Upper lobe of right lung (tissue), 1 donor: Measurements from ENCODE around the gene SLC52A3. TPM values are rescaled to one million over a fixed set of nuclear protein-coding genes. Genes with fewer than 3 reads are reported as not detected.

Experiments
- ATAC-seq: fragments of 200-7000 bp; cut with Tn5 transposase; one replicate; pipeline ENCODE4 v1.9.1; 2020; ENCODE audit warnings: mild to moderate bottlenecking, moderate library complexity
- DNase-seq: peaks from one replicate; pipeline ENCODE4 v3.0.0-alpha.2; 2020
- H3K27ac ChIP-seq: fragments of 200-600 bp; one replicate; pipeline ENCODE4 v1.8.0; 2022
- H3K27me3 ChIP-seq: fragments of 200-600 bp; one replicate; pipeline ENCODE4 v1.8.0; 2022; ENCODE audit warnings: mild to moderate bottlenecking
- H3K36me3 ChIP-seq: fragments of 200-600 bp; one replicate; pipeline ENCODE4 v1.8.0; 2022
- H3K4me1 ChIP-seq: fragments of 200-600 bp; one replicate; pipeline ENCODE4 v1.8.0; 2022
- H3K4me3 ChIP-seq: fragments of 200-600 bp; one replicate; pipeline ENCODE4 v1.8.0; 2022; ENCODE audit warnings: mild to moderate bottlenecking
- H3K9me3 ChIP-seq: fragments of 200-600 bp; one replicate; pipeline ENCODE4 v1.8.0; 2022
- intact Hi-C: fragments of 100-400 bp; cut with DNase I; formaldehyde crosslinking; loops from one replicate; pipeline ENCODE4 v1.11.0; 2022
- total RNA-seq: library from RNA; stranded (reverse); fragmentation: NEBNext Ultra II Directional; extraction: Animal tissue kit (Norgen Biotek cat#: 25700); gene quantifications from one replicate; pipeline ENCODE4 v1.2.1, GENCODE V29; 2021
- TF ChIP-seq, protein P1 (sequence below): fragments of 200-600 bp; IDR thresholded peaks from one replicate; pipeline ENCODE4 v1.8.0; 2022; ENCODE audit warnings: antibody characterized with exemption
- donor health status: DM: no; HTN: yes; CAD: no; lungs with severe emphysema.

SLC52A3 gene
- total RNA-seq, 1 donor from 2014 or later, result 3.6 TPM

DNA sequence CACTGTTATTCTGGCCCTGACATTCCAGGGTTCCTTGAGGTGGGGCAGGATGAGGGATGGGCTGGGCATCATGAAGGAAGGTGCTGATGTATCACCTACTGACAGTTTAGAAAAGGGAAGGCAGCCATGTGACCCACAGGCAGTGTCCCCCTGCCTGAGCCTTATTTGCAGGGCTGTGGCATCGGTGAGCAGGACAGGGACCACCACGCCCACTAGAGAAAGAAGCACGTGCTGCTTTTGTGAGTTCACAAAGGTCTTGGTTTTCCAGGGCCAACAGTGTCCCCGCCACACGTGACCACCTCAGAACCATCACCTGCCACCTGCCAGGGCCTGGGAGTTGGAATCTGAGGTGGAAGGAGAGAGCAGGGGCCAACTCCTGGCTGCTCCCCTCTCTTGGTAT, 49.2 kb downstream of the SLC52A3 start:
- intact Hi-C loops, result no loop called here
- H3K36me3 ChIP-seq, result no peaks in the 10 kb centered on the region
- ATAC-seq (no peak), DNase-seq (no peak)
- no peaks in the 10 kb centered on the region for H3K4me1 ChIP-seq
- TF ChIP-seq, protein P1, sequence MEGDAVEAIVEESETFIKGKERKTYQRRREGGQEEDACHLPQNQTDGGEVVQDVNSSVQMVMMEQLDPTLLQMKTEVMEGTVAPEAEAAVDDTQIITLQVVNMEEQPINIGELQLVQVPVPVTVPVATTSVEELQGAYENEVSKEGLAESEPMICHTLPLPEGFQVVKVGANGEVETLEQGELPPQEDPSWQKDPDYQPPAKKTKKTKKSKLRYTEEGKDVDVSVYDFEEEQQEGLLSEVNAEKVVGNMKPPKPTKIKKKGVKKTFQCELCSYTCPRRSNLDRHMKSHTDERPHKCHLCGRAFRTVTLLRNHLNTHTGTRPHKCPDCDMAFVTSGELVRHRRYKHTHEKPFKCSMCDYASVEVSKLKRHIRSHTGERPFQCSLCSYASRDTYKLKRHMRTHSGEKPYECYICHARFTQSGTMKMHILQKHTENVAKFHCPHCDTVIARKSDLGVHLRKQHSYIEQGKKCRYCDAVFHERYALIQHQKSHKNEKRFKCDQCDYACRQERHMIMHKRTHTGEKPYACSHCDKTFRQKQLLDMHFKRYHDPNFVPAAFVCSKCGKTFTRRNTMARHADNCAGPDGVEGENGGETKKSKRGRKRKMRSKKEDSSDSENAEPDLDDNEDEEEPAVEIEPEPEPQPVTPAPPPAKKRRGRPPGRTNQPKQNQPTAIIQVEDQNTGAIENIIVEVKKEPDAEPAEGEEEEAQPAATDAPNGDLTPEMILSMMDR, result no peak
- peaks cover 16% of the 10 kb centered on the region for H3K27me3 ChIP-seq
- no peak overlapping the region for H3K27ac ChIP-seq
- H3K4me3 ChIP-seq, result no peak overlapping the region
- H3K9me3 ChIP-seq, result peaks cover 2% of the 10 kb centered on the region

DNA sequence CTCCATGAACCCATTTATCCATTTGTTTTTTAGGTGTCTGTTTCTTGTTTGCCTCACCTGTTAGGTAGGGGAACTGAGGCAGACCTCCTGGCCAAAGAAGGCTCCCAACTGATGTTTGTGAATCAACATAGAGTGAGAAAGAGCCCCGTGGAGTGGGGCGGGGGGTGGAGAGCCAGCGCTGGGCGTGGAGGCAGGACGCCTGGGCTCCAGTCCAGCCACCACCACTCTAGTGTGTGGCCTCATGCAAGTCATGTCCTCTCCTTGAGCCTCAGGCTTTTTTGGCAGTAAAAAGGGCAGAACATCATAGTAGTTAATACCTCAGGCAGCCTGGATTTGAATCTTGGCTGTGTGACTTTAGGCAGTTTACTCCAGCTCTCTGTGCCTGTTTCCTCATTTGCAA, 50.5 kb downstream of the SLC52A3 start:
- Histone ChIP-seq H3K4me3 (no peak overlapping the region), H3K4me1 (no peaks in the 10 kb centered on the region), H3K36me3 (no peaks in the 10 kb centered on the region), H3K9me3 (peaks cover 8% of the 10 kb centered on the region), H3K27ac (no peak overlapping the region), H3K27me3 (peaks cover 6% of the 10 kb centered on the region)
- peak; percentile 59 for ATAC-seq
- peak; percentile 72 for DNase-seq
- intact Hi-C loops, result no loop called here
- TF ChIP-seq, protein P1, result no peak

DNA sequence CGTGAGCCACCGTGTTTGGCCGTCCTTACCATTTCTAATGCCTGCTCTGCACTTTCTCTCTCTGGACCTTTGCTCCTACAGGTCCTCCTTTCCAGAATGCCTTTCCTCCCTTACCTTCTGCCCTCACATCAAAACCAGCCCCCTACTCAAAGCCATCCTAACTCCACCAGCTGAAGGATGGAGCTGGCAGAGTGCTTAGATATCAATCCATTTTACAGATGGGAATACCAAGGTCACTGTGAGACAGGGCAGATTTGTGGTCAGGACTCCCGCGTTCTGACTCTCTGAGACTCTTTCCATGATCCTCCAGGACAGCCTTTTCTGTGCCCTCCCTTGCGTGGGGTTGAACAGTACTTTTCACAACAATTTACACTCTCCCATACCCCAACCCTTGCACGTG, 51.0 kb downstream of the SLC52A3 start:
- H3K36me3 ChIP-seq, result no peaks in the 10 kb centered on the region
- H3K4me1 ChIP-seq, result no peaks in the 10 kb centered on the region
- no peak overlapping the region for H3K4me3 ChIP-seq
- TF ChIP-seq, protein P1, result no peak
- intact Hi-C loops, result no loop called here
- H3K27ac ChIP-seq, result no peak overlapping the region
- ATAC-seq (no peak), DNase-seq (no peak)
- no peaks in the 10 kb centered on the region for H3K27me3 ChIP-seq
- peaks cover 8% of the 10 kb centered on the region for H3K9me3 ChIP-seq

DNA sequence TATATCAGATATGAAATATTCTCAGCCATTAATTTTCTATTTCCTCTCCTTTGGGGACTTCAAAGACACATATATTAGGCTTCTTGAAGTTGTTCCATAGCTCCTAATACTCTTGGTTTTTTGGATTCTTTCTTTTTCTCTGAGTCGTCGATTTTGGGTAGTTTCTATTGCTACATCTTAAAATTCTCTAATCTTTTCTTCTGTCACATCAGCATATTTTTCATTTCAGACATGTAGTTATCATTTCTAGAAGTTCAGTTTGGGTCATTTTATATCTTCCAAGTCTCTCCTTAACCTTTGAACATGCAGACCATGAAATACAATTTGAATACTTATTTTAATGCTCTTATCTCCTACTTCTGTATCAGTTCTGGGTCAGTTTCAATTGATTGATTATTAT, 53.8 kb downstream of the SLC52A3 start:
- Histone ChIP-seq H3K4me1 (no peaks in the 10 kb centered on the region), H3K36me3 (no peaks in the 10 kb centered on the region), H3K27me3 (peaks cover 24% of the 10 kb centered on the region), H3K4me3 (no peak overlapping the region), H3K27ac (no peak overlapping the region), H3K9me3 (peaks cover 8% of the 10 kb centered on the region)
- no peak for DNase-seq
- intact Hi-C loops, result no loop called here
- TF ChIP-seq, protein P1, result no peak
- ATAC-seq, result no peak

DNA sequence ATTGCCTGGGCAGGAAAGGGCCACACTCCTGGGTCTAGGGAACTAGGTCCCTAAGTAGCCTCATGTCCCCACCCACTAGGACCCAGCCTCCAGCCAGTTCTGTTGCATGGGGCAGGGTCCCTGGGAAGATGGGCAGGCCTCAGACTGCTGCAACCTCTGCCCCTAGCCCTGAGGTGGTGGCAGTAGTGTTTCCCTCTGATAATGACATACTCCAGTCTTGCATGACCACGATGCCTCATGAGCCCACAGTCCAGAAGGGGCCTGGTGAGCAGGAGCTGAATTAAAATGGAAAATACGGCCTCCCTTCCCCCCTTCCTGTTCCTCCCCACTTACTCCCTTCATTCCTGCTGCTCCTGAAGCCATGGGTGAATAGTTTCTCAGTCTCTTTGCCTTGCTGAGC, 56.7 kb downstream of the SLC52A3 start:
- H3K36me3 ChIP-seq, result no peaks in the 10 kb centered on the region
- ATAC-seq, result peak; percentile 17
- H3K4me3 ChIP-seq, result no peak overlapping the region
- TF ChIP-seq, protein P1, result no peak
- no peak for DNase-seq
- H3K9me3 ChIP-seq, result peaks cover 8% of the 10 kb centered on the region
- peaks cover 32% of the 10 kb centered on the region for H3K27me3 ChIP-seq
- intact Hi-C loops, result no loop called here
- no peak overlapping the region for H3K27ac ChIP-seq
- H3K4me1 ChIP-seq, result no peaks in the 10 kb centered on the region

DNA sequence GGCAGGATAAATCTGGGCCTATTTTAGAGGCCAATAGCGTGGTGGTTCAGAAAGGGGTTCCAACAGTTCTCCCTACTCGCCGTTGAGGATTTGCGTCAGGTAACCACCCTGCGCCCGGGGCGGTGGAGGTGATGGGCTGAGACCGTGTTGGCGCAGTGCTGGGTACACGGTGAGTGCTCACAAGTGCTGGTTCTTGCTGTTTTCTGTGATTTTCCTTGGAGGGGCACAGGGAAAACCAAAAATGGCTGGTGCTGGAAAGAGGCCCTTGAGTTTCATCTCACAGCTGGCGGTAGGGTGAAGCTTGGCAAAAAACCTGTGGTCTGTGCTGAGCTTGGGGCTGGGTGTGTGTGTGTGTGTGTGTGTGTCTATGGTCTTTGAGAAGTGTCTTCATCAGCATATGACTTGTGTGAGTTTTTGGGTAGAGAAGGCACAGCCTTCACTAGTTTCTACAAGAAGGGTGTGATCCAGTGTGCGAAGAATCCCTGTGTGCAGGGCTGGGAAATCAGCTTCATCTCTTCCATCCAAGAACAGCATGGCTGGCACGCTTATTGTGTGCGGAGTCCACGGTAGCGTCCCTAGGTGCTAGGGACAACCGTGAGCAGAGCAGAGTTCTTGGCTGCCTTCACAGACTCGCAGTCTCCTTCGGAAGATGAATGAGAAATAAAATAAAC, 57.4 kb downstream of the SLC52A3 start:
- ATAC-seq (no peak), DNase-seq (peak; percentile 51)
- Histone ChIP-seq H3K36me3 (no peaks in the 10 kb centered on the region), H3K27ac (no peak overlapping the region), H3K9me3 (peaks cover 8% of the 10 kb centered on the region), H3K27me3 (peaks cover 33% of the 10 kb centered on the region), H3K4me1 (no peaks in the 10 kb centered on the region), H3K4me3 (no peak overlapping the region)
- TF ChIP-seq, protein P1, result no peak
- intact Hi-C loops, result no loop called here
